ENCODE measurements around the gene RPTOR.

RPTOR gene

DNA sequence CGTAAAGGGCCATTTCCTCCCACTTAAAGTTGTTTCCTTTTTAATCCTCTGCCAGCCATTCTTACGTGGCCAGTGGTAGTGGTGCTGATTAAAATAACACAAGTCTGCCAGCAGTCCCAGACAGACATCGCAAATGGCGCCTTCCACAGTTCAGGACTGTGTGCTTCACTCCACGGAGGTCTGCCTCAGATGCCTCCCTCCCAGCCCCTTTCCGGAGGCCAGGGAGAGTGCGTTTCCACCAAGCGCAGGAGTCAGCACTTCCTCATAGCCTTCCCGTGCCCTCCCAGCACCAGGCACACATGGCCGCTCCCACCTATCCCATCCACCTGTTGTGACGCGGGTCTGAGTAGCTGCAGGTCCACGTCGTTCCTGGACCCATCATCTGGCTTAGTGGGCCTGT, 205.6 kb downstream of the RPTOR start:
- no peak overlapping the region for H3K4me3 ChIP-seq (ENCODE audit: low read depth in 1 of 2, low read length in 2 of 2)
- H3K79me2 ChIP-seq (ENCODE audit: insufficient read depth, low read length): peaks cover 16% of the 10 kb centered on the region
- DNase-seq (no peak), ATAC-seq (ENCODE audit: insufficient read depth, low read depth) (no peak)
- H3K4me2 ChIP-seq (ENCODE audit: insufficient read depth, low read length): peak overlapping the region; percentile 10; the same call in 1 of the 2 replicates
- no peaks in the 10 kb centered on the region for H4K20me1 ChIP-seq (ENCODE audit: insufficient read depth, low read length)
- peak overlapping the region; percentile 82 for H3K27ac ChIP-seq (ENCODE audit: low read length)
- H3K9me3 ChIP-seq (ENCODE audit: insufficient read depth, low read length, severe bottlenecking): no peaks in the 10 kb centered on the region
- no peak overlapping the region for H2AFZ ChIP-seq (ENCODE audit: low read depth, low read length)
- no peaks in the 10 kb centered on the region for H3K27me3 ChIP-seq (ENCODE audit: insufficient read depth, low read length, poor library complexity)
- peak overlapping the region; percentile 24 for H3K9ac ChIP-seq (ENCODE audit: low read depth, low read length)
- TF ChIP-seq, protein P1, sequence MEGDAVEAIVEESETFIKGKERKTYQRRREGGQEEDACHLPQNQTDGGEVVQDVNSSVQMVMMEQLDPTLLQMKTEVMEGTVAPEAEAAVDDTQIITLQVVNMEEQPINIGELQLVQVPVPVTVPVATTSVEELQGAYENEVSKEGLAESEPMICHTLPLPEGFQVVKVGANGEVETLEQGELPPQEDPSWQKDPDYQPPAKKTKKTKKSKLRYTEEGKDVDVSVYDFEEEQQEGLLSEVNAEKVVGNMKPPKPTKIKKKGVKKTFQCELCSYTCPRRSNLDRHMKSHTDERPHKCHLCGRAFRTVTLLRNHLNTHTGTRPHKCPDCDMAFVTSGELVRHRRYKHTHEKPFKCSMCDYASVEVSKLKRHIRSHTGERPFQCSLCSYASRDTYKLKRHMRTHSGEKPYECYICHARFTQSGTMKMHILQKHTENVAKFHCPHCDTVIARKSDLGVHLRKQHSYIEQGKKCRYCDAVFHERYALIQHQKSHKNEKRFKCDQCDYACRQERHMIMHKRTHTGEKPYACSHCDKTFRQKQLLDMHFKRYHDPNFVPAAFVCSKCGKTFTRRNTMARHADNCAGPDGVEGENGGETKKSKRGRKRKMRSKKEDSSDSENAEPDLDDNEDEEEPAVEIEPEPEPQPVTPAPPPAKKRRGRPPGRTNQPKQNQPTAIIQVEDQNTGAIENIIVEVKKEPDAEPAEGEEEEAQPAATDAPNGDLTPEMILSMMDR (IDR thresholded peaks at IDR 0.05; ENCODE audit: borderline replicate concordance, extremely low read depth, low read length, poor library complexity, severe bottlenecking): no peak
- TF ChIP-seq EZH2 (IDR thresholded peaks at IDR 0.05; ENCODE audit: borderline replicate concordance, low read depth, low read length, severe bottlenecking): no peak
- H3K4me1 ChIP-seq (ENCODE audit: insufficient read depth, low read length): peaks cover 39% of the 10 kb centered on the region
- peaks cover 10% of the 10 kb centered on the region for H3K36me3 ChIP-seq (ENCODE audit: insufficient read depth, low read length)

DNA sequence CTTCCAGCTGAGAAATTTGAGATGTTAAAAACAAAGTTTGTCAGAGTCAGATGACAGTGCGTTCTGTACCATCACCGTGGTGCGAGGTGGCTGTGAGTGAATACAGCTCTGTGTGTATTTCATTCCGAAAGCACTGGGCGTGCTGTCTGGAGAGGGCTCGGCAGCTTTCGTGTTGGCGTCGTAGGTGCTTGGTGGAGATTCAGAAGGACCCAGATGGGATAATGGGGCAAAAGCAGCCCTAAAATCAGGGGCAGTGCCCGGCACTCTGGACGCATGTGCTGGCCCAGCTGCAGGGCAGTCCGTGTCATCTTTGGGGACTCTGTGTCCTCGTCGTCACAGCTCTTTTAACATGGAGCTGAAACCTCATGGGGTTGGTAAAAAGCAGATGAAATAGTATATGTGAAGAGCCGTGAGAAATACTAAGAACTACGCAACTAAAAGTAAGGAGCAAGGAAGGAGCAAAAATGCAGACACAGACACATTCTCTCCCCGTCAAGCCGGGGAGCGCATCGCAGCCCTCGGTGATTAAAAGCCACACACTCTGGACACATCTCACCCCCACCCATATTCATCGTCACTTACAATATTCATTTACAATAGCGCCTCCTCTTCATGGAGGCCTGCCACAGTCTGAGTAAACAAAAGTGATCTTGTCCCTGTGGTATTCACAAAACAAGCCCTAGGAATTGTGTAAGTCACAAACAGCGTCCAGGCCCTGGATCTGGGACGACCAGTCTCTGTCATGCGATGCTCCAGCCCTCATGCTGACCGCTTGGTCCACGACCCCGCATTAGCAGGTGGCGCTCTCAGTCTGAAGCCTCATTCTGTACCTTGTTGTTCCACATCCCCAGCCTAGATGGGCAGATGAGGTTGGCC, 206.7 kb downstream of the RPTOR start:
- H3K9me3 ChIP-seq (ENCODE audit: insufficient read depth, low read length, severe bottlenecking): no peaks in the 10 kb centered on the region
- no peaks in the 10 kb centered on the region for H4K20me1 ChIP-seq (ENCODE audit: insufficient read depth, low read length)
- peak overlapping the region in 1 of 2 experiments; percentile 38; a peak in 2 of 4 replicates for H3K4me3 ChIP-seq (ENCODE audit: low read depth in 1 of 2, low read length in 2 of 2)
- H2AFZ ChIP-seq (ENCODE audit: low read depth, low read length): peak overlapping the region; percentile 58; the same call in 1 of the 2 replicates
- DNase-seq (no peak), ATAC-seq (ENCODE audit: insufficient read depth, low read depth) (no peak)
- peaks cover 39% of the 10 kb centered on the region for H3K4me1 ChIP-seq (ENCODE audit: insufficient read depth, low read length)
- H3K36me3 ChIP-seq (ENCODE audit: insufficient read depth, low read length): peaks cover 17% of the 10 kb centered on the region
- peak overlapping the region; percentile 59 for H3K4me2 ChIP-seq (ENCODE audit: insufficient read depth, low read length)
- peaks cover 16% of the 10 kb centered on the region for H3K79me2 ChIP-seq (ENCODE audit: insufficient read depth, low read length)
- H3K9ac ChIP-seq (ENCODE audit: low read depth, low read length): peak overlapping the region; percentile 52
- peak overlapping the region; percentile 90 for H3K27ac ChIP-seq (ENCODE audit: low read length)
- no peak for TF ChIP-seq EZH2 (IDR thresholded peaks at IDR 0.05; ENCODE audit: borderline replicate concordance, low read depth, low read length, severe bottlenecking)
- TF ChIP-seq, protein P1 (IDR thresholded peaks at IDR 0.05; ENCODE audit: borderline replicate concordance, extremely low read depth, low read length, poor library complexity, severe bottlenecking): no peak
- H3K27me3 ChIP-seq (ENCODE audit: insufficient read depth, low read length, poor library complexity): no peaks in the 10 kb centered on the region

DNA sequence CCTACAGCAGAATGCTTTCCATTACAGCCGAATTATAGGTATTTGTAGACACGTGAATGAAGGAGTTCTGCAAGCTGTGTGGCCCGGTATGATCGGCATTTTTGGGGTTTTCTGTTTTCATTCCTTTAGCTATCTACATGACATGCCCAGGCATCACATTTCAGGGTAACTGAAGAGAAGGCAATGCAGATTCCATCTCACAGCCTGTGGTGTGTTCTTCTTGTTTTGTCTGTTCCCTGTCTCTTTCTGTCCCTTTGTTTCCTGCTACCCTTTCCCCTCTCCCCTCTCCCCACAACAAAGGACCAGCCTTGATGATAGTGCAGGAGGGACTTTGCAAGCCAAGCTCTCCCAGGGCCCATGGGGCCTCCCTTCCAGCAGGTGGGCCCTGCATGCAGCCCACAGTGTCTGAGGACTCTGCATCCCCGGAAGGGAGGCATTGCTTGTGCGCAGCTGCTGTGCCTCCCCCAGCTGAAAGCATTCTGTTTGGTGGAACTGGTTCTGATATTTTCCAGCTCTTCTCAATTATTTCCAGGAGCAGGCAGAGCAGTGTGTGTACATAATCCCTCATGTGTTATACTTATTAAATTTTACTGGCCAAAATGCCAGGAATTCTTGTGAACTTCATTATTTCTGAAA, 207.4 kb downstream of the RPTOR start:
- Histone ChIP-seq H3K4me2 (ENCODE audit: insufficient read depth, low read length) (peak overlapping the region; percentile 59), H3K27me3 (ENCODE audit: insufficient read depth, low read length, poor library complexity) (no peaks in the 10 kb centered on the region), H3K9ac (ENCODE audit: low read depth, low read length) (peak overlapping the region; percentile 52), H3K9me3 (ENCODE audit: insufficient read depth, low read length, severe bottlenecking) (no peaks in the 10 kb centered on the region), H4K20me1 (ENCODE audit: insufficient read depth, low read length) (no peaks in the 10 kb centered on the region), H3K27ac (ENCODE audit: low read length) (peak overlapping the region; percentile 90), H3K79me2 (ENCODE audit: insufficient read depth, low read length) (peaks cover 15% of the 10 kb centered on the region), H3K4me1 (ENCODE audit: insufficient read depth, low read length) (peaks cover 39% of the 10 kb centered on the region), H3K36me3 (ENCODE audit: insufficient read depth, low read length) (peaks cover 20% of the 10 kb centered on the region), H2AFZ (ENCODE audit: low read depth, low read length) (peak overlapping the region; percentile 58), H3K4me3 (ENCODE audit: low read depth in 1 of 2, low read length in 2 of 2) (peak overlapping the region in 1 of 2 experiments; percentile 38; a peak in 2 of 4 replicates)
- ATAC-seq (ENCODE audit: insufficient read depth, low read depth) (peak; percentile 97), DNase-seq (peak; percentile 81)
- TF ChIP-seq EZH2 (IDR thresholded peaks at IDR 0.05; ENCODE audit: borderline replicate concordance, low read depth, low read length, severe bottlenecking): no peak
- TF ChIP-seq, protein P1 (IDR thresholded peaks at IDR 0.05; ENCODE audit: borderline replicate concordance, extremely low read depth, low read length, poor library complexity, severe bottlenecking): peak; percentile 27
